ENCODE results near the gene DTHD1. TPM values are rescaled to one million over a fixed set of nuclear protein-coding genes. Genes with fewer than 3 reads are reported as not detected.

Gene DTHD1
- total RNA-seq, 1 experiment from 2014 or later, result not detected

DNA sequence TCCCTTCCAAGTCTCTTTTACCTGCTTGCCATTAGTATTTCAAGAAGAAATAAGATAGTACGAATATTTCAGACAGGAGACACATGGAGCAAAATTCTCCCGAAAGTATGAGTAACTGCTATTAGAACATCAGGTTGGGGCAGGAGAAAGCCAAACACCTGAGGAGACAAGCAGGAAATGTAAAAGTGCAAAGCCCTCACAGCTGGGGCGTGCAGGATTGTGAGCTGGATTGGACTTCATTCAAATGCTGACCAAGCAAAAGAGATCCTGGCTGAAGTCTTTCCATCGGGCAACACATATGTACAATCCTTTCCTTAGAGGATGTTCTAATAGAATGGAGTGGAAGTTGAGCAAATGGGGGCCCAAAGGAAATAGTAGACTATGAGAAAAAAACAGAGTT is 76.8 kb downstream of the DTHD1 start:
- H3K27me3 Mint-ChIP-seq (ENCODE audit: insufficient read depth, unreplicated experiment), result no peaks in the 10 kb centered on the region
- no peak overlapping the region for H3K4me3 Mint-ChIP-seq (ENCODE audit: unreplicated experiment)
- H3K4me1 ChIP-seq, result no peaks in the 10 kb centered on the region
- POLR2A ChIA-PET, result no interaction called here
- H3K27me3 ChIP-seq (replicated peaks; ENCODE audit: control insufficient read depth, insufficient read depth, low read length), result no peaks in the 10 kb centered on the region
- BruUV-seq (replicated peaks), result no TSS peak
- no peaks in the 10 kb centered on the region for H3K36me3 ChIP-seq (ENCODE audit: control insufficient read depth, insufficient read depth, low read length)
- no peaks in the 10 kb centered on the region for H3K36me3 Mint-ChIP-seq (ENCODE audit: insufficient read depth, unreplicated experiment)
- CTCF ChIA-PET, result no interaction called here
- H3K4me3 ChIP-seq (ENCODE audit: low read depth, low read length), result no peak overlapping the region
- no peak for DNase-seq
- H3K9me3 Mint-ChIP-seq (ENCODE audit: unreplicated experiment), result no peaks in the 10 kb centered on the region
- H3K9me3 ChIP-seq, result no peaks in the 10 kb centered on the region
- no peak overlapping the region for H3K27ac Mint-ChIP-seq (ENCODE audit: unreplicated experiment)
- intact Hi-C loops (cut with micrococcal nuclease; ENCODE audit: unreplicated experiment), result no loop called here
- TF ChIP-seq, protein P1, sequence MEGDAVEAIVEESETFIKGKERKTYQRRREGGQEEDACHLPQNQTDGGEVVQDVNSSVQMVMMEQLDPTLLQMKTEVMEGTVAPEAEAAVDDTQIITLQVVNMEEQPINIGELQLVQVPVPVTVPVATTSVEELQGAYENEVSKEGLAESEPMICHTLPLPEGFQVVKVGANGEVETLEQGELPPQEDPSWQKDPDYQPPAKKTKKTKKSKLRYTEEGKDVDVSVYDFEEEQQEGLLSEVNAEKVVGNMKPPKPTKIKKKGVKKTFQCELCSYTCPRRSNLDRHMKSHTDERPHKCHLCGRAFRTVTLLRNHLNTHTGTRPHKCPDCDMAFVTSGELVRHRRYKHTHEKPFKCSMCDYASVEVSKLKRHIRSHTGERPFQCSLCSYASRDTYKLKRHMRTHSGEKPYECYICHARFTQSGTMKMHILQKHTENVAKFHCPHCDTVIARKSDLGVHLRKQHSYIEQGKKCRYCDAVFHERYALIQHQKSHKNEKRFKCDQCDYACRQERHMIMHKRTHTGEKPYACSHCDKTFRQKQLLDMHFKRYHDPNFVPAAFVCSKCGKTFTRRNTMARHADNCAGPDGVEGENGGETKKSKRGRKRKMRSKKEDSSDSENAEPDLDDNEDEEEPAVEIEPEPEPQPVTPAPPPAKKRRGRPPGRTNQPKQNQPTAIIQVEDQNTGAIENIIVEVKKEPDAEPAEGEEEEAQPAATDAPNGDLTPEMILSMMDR (IDR thresholded peaks at IDR 0.05; ENCODE audit: insufficient read depth in 1 of 2, low read depth in 1 of 2, low read length in 1 of 2, severe bottlenecking in 1 of 2, unreplicated experiment in 1 of 2), result no peak
- no peaks in the 10 kb centered on the region for H3K4me1 Mint-ChIP-seq (ENCODE audit: low read depth, unreplicated experiment)

DNA sequence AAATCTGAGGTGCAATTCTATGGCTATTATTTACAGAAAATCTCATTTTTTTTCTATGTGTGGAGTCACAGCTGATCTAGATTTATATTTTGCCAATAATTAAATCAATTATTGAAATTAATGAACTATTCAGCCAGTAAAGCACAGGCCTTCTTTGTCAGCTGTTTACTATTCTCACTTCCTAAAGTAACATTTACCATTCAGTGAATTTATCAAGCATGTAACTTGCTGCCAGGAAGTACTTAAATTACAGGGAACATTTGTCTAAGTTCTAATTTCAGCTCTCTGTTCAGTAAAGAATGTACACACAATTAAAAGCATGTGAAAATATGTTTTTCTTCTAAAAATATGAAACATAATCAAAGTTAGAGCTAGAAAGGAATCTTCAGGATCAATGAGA is 79.3 kb downstream of the DTHD1 start:
- Mint-ChIP-seq H3K36me3 (ENCODE audit: insufficient read depth, unreplicated experiment) (no peaks in the 10 kb centered on the region), H3K4me3 (ENCODE audit: unreplicated experiment) (no peak overlapping the region), H3K27ac (ENCODE audit: unreplicated experiment) (no peak overlapping the region), H3K9me3 (ENCODE audit: unreplicated experiment) (no peaks in the 10 kb centered on the region), H3K27me3 (ENCODE audit: insufficient read depth, unreplicated experiment) (peaks cover 4% of the 10 kb centered on the region), H3K4me1 (ENCODE audit: low read depth, unreplicated experiment) (no peaks in the 10 kb centered on the region)
- no peak for DNase-seq
- CTCF ChIA-PET, result no interaction called here
- POLR2A ChIA-PET, result no interaction called here
- BruUV-seq (replicated peaks), result no TSS peak
- H3K36me3 ChIP-seq (ENCODE audit: control insufficient read depth, insufficient read depth, low read length), result no peaks in the 10 kb centered on the region
- no peaks in the 10 kb centered on the region for H3K9me3 ChIP-seq
- no peaks in the 10 kb centered on the region for H3K4me1 ChIP-seq
- H3K27me3 ChIP-seq (replicated peaks; ENCODE audit: control insufficient read depth, insufficient read depth, low read length), result no peaks in the 10 kb centered on the region
- TF ChIP-seq, protein P1 (IDR thresholded peaks at IDR 0.05; ENCODE audit: insufficient read depth in 1 of 2, low read depth in 1 of 2, low read length in 1 of 2, severe bottlenecking in 1 of 2, unreplicated experiment in 1 of 2), result no peak
- no peak overlapping the region for H3K4me3 ChIP-seq (ENCODE audit: low read depth, low read length)
- intact Hi-C loops (cut with micrococcal nuclease; ENCODE audit: unreplicated experiment), result no loop called here

DNA sequence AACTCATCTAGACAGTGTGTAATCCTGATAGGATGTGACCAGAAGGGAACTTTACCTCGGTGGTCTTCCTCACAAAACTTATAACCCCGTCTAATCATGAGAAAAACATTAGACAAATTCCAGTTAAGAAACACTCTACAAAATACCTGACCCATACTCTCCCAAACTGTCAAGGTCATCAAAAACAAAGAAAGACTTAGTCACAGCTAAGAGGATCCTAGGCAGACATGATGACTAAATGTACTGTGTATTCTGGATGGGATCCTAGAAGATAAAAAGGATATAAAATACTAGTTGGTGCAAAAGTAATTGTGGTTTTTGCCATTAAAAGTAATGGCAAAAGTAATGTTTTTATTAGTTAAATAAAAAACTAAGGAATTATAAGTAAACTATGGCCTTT is 81.6 kb downstream of the DTHD1 start:
- TF ChIP-seq, protein P1 (IDR thresholded peaks at IDR 0.05; ENCODE audit: insufficient read depth in 1 of 2, low read depth in 1 of 2, low read length in 1 of 2, severe bottlenecking in 1 of 2, unreplicated experiment in 1 of 2), result no peak
- H3K4me1 Mint-ChIP-seq (ENCODE audit: low read depth, unreplicated experiment), result no peaks in the 10 kb centered on the region
- DNase-seq, result no peak
- Histone ChIP-seq H3K4me1 (no peaks in the 10 kb centered on the region), H3K4me3 (ENCODE audit: low read depth, low read length) (no peak overlapping the region), H3K27me3 (replicated peaks; ENCODE audit: control insufficient read depth, insufficient read depth, low read length) (no peaks in the 10 kb centered on the region), H3K36me3 (ENCODE audit: control insufficient read depth, insufficient read depth, low read length) (no peaks in the 10 kb centered on the region), H3K9me3 (no peaks in the 10 kb centered on the region)
- H3K27me3 Mint-ChIP-seq (ENCODE audit: insufficient read depth, unreplicated experiment), result peaks cover 4% of the 10 kb centered on the region
- no peak overlapping the region for H3K4me3 Mint-ChIP-seq (ENCODE audit: unreplicated experiment)
- H3K36me3 Mint-ChIP-seq (ENCODE audit: insufficient read depth, unreplicated experiment), result no peaks in the 10 kb centered on the region
- ChIA-PET POLR2A (no interaction called here), CTCF (interaction anchor here (0.9 kb wide), 1 partner anchor 37 kb away, joined by 3 read pairs; no protein-coding TSS in a partner anchor)
- no TSS peak for BruUV-seq (replicated peaks)
- intact Hi-C loops (cut with micrococcal nuclease; ENCODE audit: unreplicated experiment), result no loop called here
- no peaks in the 10 kb centered on the region for H3K9me3 Mint-ChIP-seq (ENCODE audit: unreplicated experiment)
- no peak overlapping the region for H3K27ac Mint-ChIP-seq (ENCODE audit: unreplicated experiment)

Data from Caco-2 (cell line).